Ascending aorta (tissue), 2 donors: ENCODE data around the gene ADAM21. TPM values are rescaled to one million over a fixed set of nuclear protein-coding genes. Genes with fewer than 3 reads are reported as not detected.
"Not testable (repeated sequence)": the region's sequence is repeated elsewhere in the genome, so short reads cannot be mapped to it uniquely, and the experiment has no call there.

Source experiments
- DNase-seq, 2 donors: peaks; one replicate each; pipeline ENCODE4 v3.0.0-alpha.2; 2019; ENCODE audit warnings: low spot score in 2 of 2
- H3K27ac ChIP-seq, 2 donors: fragments of 200-600 bp; sonication (generic); one replicate each; pipeline ENCODE4 v1.5.1; 2016 to 2017; ENCODE audit warnings: mild to moderate bottlenecking in 1 of 2
- H3K27me3 ChIP-seq: fragments of 200-600 bp; sonication (generic); one replicate; pipeline ENCODE4 v1.5.1; 2017
- H3K36me3 ChIP-seq, 2 donors: fragments of 200-600 bp; sonication (generic); one replicate each; pipeline ENCODE4 v1.5.1; 2016
- H3K4me1 ChIP-seq, 2 donors: fragments of 200-600 bp; sonication (generic); one replicate each; pipeline ENCODE4 v1.5.1; 2016 to 2017; ENCODE audit warnings: mild to moderate bottlenecking in 1 of 2
- H3K4me3 ChIP-seq, 2 donors: fragments of 200-600 bp; sonication (generic); one replicate each; pipeline ENCODE4 v1.5.1; 2016 to 2017; ENCODE audit warnings: mild to moderate bottlenecking in 1 of 2
- H3K9me3 ChIP-seq, 2 donors: fragments of 200-600 bp; sonication (generic); one replicate each; pipeline ENCODE4 v1.5.1; 2016
- CTCF ChIP-seq, 3 experiments: fragments of 200-600 bp in 2 of 3; fragments of 450-650 bp in 1 of 3; sonication (generic) in 2 of 3; IDR thresholded peaks; one replicate each; pipeline ENCODE4 v1.5.1; 2016 to 2019; ENCODE audit warnings: antibody characterized with exemption in 3 of 3, mild to moderate bottlenecking in 1 of 3, moderate library complexity in 1 of 3
- intact Hi-C: fragments of 100-400 bp; cut with DNase I; formaldehyde crosslinking; loops from one replicate; pipeline ENCODE4 v1.15.1; 2023
- total RNA-seq: library from RNA; depleted of rRNA; stranded (reverse); fragments of >200 nt; gene quantifications from one replicate; pipeline ENCODE4 v1.1.0, GENCODE V29; 2016

ADAM21 gene
- total RNA-seq, 1 donor from 2014 or later: 0.11 TPM

DNA sequence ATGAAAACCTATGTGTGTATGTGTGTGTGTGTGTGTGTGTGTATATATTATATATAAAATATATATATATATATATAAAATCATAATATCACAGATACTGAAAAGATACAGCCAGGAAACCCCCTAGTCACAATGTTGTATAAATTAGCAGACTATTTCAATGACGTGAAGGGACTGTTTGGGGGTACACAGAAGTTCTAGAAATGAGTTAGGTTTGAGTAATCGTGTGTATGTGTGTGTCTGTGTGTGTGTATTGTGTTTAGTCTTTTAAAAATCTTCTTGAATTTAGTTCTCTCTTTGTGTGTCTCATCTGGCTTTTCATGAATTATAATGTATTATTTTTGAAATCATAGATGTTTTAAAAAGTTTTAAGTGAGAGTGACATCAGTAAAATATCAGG lies 21.9 kb downstream of the ADAM21 start:
- no peak overlapping the region for H3K4me3 ChIP-seq
- peaks cover 3 to 7% of the 10 kb centered on the region in 2 donors for H3K36me3 ChIP-seq
- TF ChIP-seq CTCF (IDR thresholded peaks at IDR 0.05): no peak
- intact Hi-C loops: no loop called here
- H3K9me3 ChIP-seq: no peaks in the 10 kb centered on the region
- H3K27ac ChIP-seq: no peak overlapping the region
- no peaks in the 10 kb centered on the region for H3K4me1 ChIP-seq
- DNase-seq: no peak
- no peaks in the 10 kb centered on the region for H3K27me3 ChIP-seq

GRCh38 chr14:70475459-70475858 lies 23.5 kb downstream of the ADAM21 start:
- intact Hi-C loops, H3K27me3 ChIP-seq, H3K27ac ChIP-seq, DNase-seq, H3K9me3 ChIP-seq, H3K36me3 ChIP-seq, H3K4me1 ChIP-seq, H3K4me3 ChIP-seq: not testable (repeated sequence)

GRCh38 chr14:70477356-70478105 lies 25.6 kb downstream of the ADAM21 start:
- H3K27me3 ChIP-seq, H3K9me3 ChIP-seq, H3K4me1 ChIP-seq, H3K36me3 ChIP-seq, H3K27ac ChIP-seq, intact Hi-C loops, DNase-seq, H3K4me3 ChIP-seq: not testable (repeated sequence)

DNA sequence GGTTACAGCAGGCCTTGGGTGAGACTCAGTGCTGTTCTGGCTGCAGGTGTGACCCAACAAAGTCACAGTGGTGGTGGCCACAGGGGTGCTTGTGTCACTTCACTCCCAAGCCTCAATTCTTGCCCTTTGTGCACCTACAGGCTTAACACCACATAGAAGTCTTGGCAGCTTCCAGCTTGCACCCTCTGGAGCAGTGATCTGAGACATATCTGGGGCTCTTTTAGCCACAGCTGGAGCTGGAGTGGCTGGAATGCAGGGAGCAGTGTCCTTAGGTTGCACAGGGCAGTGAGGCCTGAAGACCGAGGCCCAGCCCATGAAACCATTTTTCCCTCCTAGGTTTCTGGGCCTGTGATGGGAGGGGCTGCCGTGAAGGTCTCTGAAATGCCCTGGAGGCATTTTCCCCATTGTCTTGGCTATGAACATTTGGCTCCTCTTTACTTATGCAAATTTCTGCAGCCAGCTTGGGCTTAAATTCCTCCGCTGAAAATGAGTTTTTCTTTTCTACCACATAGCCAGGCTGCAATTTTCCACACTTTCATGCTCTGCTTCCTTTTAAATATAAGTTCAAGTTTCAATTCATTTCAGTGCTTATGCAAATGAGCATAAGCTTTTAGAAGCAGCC lies 37.7 kb downstream of the ADAM21 start:
- Histone ChIP-seq H3K27ac (no peak overlapping the region), H3K9me3 (peaks cover 14 to 37% of the 10 kb centered on the region in 2 donors), H3K4me1 (no peaks in the 10 kb centered on the region), H3K4me3 (no peak overlapping the region), H3K27me3 (no peaks in the 10 kb centered on the region), H3K36me3 (peaks cover 6 to 24% of the 10 kb centered on the region in 2 donors)
- TF ChIP-seq CTCF (IDR thresholded peaks at IDR 0.05): no peak
- intact Hi-C loops: no loop called here
- no peak for DNase-seq

- no peak for DNase-seq
- TF ChIP-seq CTCF (IDR thresholded peaks at IDR 0.05): no peak
- Histone ChIP-seq H3K27me3 (no peaks in the 10 kb centered on the region), H3K4me3 (no peak overlapping the region), H3K36me3 (peaks cover 0 to 21% of the 10 kb centered on the region in 2 donors), H3K9me3 (peaks cover 0 to 12% of the 10 kb centered on the region in 2 donors), H3K4me1 (no peaks in the 10 kb centered on the region), H3K27ac (no peak overlapping the region)
- intact Hi-C loops: no loop called here
These were observed 46.2 kb downstream of the ADAM21 start for GRCh38 chr14:70498191-70498590.

Other genes starting within 250 kb of the ADAM21 start
- 13.4 TPM for gene COX16, start 92.5 kb upstream of the ADAM21 start, total RNA-seq
- gene SYNJ2BP, start 35.1 kb upstream of the ADAM21 start, total RNA-seq: 8.8 TPM
- 4.6 TPM for gene ADAM20, start 82.8 kb downstream of the ADAM21 start, total RNA-seq
- 38.0 TPM for gene MED6, start 148.5 kb downstream of the ADAM21 start, total RNA-seq
- gene TTC9, start 189.7 kb downstream of the ADAM21 start, total RNA-seq: not detected